GF-D8 (cell line): ENCODE data around the gene CBLN1.
"Not testable (repeated sequence)": the region's sequence is repeated elsewhere in the genome, so short reads cannot be mapped to it uniquely, and the experiment has no call there.

Experiments
- DNase-seq: peaks from one replicate; lab custom pipeline; 2025; lab: John Stamatoyannopoulos, UW

Gene CBLN1

GRCh38 chr16:49277766-49278566 lies 3.7 kb downstream of the CBLN1 start:
- DNase-seq = no peak

- DNase-seq = no peak
These were observed 4.3 kb downstream of the CBLN1 start for GRCh38 chr16:49277386-49277742.

GRCh38 chr16:49276646-49277385 lies 4.8 kb downstream of the CBLN1 start:
- DNase-seq = no peak

GRCh38 chr16:49275870-49276269 lies 5.8 kb downstream of the CBLN1 start:
- DNase-seq = no peak

GRCh38 chr16:49275050-49275730 lies 6.4 kb downstream of the CBLN1 start:
- DNase-seq = no peak

- DNase-seq = no peak
These were observed 7.0 kb downstream of the CBLN1 start for GRCh38 chr16:49274591-49274990.

DNA sequence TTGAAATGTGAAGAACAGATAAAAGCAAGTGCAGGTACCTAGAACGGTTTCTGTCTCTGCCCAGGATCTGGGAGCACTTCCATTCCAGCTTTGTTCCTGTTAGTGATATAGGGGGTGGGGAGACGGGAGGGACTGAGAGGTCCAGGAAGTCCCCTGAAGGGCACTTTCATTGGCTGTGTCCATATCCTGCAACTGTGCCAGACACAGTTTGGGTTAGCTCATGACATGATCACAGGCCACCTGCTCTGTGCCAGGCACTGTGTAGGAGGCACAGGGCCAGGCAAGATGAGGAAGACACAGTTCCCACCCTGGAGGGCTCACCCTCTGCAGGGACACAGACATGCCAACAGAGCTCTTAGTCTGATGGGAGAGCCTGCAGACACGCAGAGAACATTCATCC lies 7.9 kb downstream of the CBLN1 start:
- DNase-seq = no peak

DNA sequence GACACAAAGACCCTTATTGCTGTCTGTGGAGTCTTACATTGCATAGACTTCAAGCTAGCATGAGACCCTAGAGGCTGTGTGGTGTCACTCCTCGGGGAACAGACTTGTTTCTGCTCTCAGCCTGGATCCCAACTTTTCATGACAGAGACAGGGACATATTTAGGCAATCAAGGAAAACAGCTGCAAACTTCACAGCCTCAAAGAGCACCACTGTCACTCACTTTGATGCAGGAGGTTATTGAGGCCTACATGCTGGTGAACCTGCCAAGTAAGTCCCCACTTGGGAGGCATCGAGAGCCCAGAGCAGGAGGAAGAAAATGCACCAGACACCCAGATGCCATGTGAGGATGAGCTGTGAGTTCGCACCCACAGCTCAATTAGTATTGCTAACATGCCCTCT lies 10.3 kb downstream of the CBLN1 start:
- no peak for DNase-seq

GRCh38 chr16:49269201-49269600 lies 12.4 kb downstream of the CBLN1 start:
- DNase-seq = no peak

DNA sequence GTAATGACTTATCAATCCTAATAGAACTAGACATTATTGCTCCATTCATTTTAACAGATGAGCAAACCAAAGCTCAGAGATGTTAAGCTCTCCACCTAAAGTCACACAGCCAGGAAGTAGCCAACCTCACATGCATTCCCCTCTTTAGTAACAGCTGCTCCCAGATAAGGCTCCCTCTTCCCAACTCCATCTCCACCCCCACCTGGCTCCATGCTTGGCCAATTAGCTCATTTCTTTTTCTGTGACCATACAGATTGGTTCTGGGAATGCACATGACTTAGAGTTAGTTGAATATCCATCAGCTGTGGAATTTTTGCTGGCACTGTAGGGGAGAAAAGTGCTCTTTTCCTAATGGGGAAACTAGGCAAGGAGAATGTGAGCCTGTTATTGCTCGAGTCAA lies 13.0 kb downstream of the CBLN1 start:
- DNase-seq = no peak

DNA sequence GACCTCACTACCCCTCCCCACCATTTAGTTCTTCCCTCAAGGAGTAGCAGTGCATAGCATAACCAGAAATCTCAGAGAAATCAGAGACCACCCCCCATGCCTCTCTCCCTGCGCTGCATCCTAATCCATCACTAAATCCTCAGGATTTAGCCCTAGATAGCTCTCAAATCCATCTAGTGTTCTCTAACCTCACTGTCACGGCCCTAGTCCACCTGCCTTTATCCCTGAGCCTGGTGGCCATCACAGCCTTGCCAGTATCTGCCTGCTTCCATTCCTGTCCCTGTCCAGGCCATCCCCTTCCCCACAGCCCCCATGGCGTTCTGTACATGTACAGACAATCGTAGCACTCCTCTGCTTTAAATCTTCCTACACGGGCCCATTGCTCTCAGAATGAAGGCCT lies 19.1 kb downstream of the CBLN1 start:
- DNase-seq = no peak

DNA sequence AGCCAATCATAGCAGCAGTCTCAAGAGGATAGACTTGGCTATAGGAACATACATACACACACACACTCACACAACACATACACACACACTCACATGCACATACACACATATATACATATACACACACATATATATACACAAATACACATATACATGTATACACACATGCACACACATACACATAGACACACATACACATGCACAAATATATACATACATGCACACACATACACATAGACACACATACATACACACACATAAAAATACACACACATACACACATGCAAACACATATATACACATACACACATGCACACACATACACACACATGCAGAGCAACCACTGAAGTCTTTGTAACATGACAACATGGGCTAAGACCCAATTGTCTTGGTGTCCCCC lies 19.7 kb downstream of the CBLN1 start:
- DNase-seq = no peak

DNA sequence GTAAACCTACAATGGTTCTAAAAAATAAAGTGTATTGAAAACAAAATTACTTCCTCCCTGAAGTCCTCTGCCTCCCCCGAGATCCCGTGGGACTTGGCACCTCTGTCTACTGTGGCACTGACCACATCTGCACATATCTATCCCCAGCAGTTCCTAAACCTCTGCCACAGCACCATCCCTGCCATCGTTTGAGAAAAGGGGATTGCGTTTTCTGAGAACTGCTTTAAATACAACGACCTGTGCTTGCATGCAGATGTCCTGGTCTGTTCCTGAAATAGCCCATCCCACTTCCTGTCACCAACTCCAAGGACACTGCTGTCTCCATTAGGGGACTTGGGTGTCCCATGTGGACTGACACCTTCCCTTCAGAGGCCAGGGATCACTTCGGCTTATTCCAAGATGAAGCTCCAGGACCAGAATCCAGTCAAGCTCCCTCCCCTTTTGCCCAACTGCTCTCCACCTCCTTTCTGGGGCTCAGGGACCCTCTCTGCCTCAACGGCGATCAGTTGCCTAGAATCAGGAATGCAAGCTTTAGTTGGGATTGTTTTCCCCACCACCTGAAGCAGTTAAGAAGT lies 20.6 kb downstream of the CBLN1 start:
- no peak for DNase-seq

- DNase-seq = no peak
These were observed 21.4 kb downstream of the CBLN1 start for GRCh38 chr16:49260253-49260652.

GRCh38 chr16:49259330-49259729 lies 22.3 kb downstream of the CBLN1 start:
- no peak for DNase-seq

DNA sequence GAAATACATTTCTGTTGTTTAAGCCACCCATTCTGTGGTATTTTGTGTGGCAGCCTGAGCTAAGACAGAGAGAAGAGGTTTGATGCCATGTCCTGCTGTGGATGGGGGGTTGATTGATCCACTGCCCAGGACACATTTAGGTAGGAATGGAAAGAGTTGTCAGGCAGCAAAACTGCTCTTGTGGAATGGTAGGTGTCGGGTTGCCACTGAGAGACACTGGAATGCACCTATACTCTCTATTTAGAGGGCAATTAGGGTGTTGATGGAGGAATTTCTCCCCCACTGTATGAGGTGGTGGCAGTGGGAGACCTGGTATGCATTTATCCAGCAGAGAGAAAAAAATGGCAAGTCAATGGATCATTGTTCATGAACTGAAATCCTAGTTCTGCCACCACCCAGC lies 30.9 kb downstream of the CBLN1 start:
- DNase-seq = no peak

GRCh38 chr16:49248227-49248626 lies 33.4 kb downstream of the CBLN1 start:
- DNase-seq = no peak

- no peak for DNase-seq
These were observed 45.4 kb downstream of the CBLN1 start for GRCh38 chr16:49236216-49236615.

- not testable (repeated sequence) for DNase-seq
These were observed 53.3 kb downstream of the CBLN1 start for GRCh38 chr16:49228335-49228734.
